HG02943 (cell line): ENCODE data around the gene HCN4.
"Not testable (repeated sequence)": the region's sequence is repeated elsewhere in the genome, so short reads cannot be mapped to it uniquely, and the experiment has no call there.

Experiments used
- ATAC-seq: cut with Tn5 transposase; IDR thresholded peaks from one replicate; pipeline ENCODE4 v1.9.1; 2021; ENCODE audit warnings: mild to moderate bottlenecking, low read depth, moderate library complexity; ENCODE audit not compliant: unreplicated experiment

The HCN4 gene

GRCh38 chr15:73368301-73369136, at the start of gene HCN4:
Gene HCN4, minus strand, starts transcription at chr15:73368958. Its CDS starts 688 bp downstream, at chr15:73368270.
- no peak for ATAC-seq

- no peak for ATAC-seq
Observed at GRCh38 chr15:73414876-73415275, 46.1 kb upstream of the HCN4 start.

DNA sequence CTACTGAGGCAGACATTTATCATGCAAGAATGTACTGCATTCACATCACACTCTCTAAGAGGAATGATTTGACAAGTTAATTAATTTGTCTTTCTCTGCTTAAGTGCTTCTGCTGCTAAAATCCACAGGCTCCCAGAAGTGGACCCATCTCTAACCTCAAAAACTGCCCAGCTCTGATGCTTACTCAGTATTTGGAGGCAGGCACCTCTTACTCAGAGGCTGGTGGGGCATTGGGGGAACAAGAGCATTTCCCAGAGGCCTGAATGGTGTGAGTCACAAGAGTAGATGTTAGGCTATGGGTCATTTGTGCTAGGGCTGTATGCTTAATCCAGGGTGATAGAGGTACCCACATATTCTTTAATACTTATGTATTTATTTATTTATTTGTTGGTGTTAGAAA, 34.4 kb upstream of the HCN4 start:
- ATAC-seq: no peak

DNA sequence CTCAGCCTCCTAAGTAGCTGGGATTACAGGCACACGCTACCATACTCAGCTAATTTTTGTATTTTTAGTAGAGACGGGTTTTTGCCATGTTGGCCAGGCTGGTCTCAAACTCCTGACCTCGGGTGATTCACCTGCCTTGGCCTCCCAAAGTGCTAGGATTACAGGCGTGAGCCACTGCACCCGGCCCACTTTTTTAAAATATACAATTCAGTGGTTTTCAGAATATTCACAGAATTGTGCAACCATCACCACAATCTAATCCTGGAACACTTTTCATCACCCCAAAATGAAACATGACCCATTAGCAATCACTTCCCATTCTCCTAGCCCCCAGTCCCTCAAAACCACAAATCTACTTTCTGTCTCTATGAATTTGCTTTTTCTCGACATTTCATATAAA, 31.5 kb upstream of the HCN4 start:
- not testable (repeated sequence) for ATAC-seq

DNA sequence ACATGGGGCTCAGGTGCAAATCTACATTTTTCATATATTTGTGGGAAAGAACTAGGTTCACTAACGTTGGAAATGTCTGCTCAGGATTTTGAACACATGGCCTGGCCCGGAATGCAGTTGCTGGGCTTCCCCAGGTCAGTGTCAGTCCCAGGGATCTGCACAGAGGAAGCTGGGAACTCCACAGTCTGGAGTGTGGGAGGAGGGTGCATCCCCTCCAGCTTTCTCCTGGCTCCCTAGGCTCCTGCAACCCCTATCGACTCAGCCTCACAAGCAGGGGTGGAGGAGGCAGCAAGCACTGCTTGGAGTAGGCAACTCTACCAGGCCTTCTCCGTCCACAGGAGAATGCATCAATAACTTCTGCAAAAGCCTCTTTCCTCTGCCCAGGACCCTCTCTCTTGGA, 30.1 kb upstream of the HCN4 start:
- no peak for ATAC-seq

DNA sequence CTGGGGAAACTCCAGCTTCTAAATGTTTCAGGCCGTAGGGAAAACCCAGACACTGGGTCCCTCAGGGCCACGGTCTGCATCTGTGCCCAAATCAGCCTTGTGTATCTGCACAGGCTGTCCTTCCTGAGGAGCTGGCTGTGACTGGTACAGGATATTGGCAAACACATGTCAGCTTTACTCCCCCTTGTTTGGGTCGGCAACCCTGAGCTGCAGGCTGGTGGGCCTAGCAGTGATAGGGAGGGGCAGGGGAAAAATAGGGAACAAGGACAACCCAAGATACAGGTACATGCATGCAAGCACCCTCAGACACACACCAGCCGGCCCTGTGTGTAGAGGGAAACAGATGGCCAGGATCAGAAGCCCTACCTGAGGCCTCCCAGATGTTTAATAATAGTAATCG, 28.7 kb upstream of the HCN4 start:
- no peak for ATAC-seq

DNA sequence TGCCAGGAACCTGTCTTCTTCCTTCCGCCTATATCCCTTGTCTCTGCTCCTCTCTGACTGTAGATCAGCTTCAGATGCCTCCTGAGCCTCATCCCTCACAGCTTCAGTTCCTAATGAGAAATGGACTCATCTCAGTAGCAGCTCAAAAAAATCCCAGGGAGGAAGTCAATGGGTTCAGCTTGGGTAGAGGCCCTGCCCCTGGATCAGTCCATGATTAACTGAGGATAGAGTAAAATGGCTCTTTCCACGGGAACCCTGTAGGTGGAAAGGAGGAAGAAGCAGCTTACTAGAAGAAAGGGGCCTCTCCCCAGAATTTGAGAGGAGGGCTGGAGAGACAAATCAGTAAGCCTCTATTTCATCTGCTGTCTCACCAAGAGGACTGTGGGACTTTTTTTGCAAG, 26.9 kb upstream of the HCN4 start:
- ATAC-seq: no peak

- ATAC-seq: no peak
Observed at GRCh38 chr15:73394782-73395181, 26.0 kb upstream of the HCN4 start.

GRCh38 chr15:73393336-73393735, 24.6 kb upstream of the HCN4 start:
- no peak for ATAC-seq

DNA sequence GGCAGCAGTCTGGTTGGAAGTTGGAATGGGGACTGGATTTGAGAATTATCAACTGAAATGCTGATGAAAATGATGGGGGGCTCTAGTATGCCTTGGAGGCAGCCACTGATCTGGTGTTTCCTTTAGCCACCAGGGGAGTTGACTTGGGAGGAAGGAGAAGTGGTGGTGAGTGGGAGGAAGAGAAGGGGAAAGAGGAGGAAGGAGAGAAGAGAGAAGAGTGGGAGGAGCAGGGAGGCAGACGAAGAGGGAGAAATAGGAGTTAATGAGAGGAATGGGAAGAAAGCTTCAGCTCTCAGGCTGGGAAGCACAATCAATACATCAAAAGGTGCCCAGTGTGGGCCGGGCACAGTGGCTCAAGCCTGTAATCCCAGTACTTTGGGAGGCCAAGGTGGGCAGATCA, 23.3 kb upstream of the HCN4 start:
- no peak for ATAC-seq

GRCh38 chr15:73391128-73391872, 22.5 kb upstream of the HCN4 start:
- ATAC-seq: no peak

DNA sequence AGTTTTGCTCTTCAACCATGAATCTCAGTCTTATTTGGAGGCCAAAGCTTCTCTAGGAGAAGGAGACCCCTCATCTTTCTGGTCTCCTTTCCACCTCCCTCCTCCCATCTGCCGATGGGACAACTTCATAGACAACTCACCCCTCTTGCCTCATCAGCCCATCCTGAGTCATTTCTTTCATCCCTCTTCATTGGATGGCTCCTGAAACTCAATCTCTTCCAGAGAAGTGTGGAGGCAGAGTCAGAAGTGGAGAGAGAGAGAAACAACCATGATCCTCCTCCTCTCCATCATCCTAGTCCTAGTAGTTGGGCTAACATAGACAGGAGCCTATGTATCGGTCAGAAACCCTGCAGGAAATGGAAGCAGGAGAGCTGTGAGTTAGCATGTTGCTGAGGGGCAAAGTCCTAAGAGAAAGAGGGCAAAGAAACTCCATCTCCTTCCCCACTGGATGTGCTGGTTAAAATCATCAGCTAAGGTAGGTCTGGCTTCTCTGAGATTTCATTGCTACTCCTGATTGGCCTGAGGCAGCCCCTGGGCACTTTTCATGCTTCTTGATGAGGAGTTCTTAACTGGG, 21.3 kb upstream of the HCN4 start:
- no peak for ATAC-seq

DNA sequence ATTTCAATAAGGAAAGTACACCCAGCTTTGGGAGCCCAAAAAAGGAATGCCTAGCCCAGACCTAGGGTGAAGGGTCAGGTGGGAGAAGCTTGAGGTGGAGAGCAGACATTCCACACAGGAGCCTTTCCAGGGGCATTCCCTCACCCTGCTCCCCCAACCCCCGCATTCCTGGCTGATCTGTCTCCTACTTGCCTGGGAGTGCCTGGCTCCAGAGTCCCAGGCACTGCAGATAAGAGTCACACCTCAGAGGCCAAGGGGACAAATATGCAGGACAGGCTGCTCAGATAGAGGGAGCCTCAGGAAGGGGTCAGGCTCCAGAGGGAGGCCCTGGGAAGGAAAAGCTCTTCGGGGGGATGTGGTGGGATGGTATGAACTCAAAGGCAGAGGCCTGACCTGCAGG, 20.8 kb upstream of the HCN4 start:
- no peak for ATAC-seq

DNA sequence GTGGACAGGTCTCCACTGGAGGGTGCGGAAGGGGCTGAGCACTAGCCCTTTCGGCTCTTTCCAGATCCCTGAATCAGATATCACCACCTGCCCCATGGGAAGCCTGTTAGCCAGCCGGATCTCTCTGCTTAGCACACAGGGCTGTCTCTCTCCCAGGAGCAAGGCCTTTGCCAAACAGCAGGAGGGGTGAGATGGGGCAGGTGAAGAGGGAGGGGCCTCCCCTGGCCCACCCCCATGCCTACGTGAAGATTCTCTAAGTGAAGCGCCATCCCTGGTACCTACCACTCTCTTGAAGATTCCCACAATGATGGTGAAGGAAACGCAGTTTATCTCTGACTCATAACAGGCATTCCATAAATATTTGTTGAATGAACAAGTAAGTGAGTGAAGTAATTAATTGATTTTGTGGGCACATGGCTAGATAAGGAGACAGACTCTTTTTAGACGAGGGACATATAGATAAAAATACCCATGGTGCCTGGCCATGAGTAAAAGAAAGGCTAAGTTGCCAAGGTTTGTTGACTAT, 19.6 kb upstream of the HCN4 start:
- no peak for ATAC-seq

DNA sequence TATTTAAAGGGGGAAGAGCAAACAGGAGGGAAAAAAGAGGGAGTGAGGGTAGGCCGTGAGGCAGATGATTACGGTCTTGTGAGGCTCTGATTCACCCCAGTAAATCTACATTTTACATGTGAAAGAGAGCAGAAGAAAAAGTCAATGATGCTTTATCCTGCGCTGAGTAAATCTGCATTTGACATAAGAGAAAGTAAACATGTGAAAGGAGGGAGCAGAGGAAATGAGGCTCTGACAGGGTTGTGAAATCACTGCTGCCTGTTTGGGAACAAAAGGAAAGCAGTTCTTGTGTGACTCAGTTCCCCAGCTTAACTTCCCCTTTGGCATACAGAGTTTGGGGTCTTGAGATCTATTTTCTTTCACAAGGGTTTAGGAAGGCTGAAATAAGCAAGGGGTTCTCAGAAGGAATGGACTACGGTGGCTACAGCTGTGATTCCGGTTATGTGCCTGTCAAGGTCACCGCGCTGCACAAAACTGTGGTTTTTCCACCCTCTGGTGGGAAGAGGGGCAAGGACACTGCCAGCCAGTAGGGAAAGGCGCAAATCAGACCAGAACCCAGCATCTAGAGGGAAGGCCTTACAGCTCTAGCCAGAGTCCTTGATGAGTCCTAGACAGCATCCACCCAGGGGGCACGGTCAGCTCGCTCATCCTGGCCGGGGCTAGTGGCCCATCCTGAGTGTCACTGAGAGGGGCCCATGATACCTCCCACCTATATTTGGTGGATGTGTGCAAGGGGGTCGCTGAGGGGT, 18.9 kb upstream of the HCN4 start:
- no peak for ATAC-seq

- no peak for ATAC-seq
Observed at GRCh38 chr15:73386886-73387506, 18.2 kb upstream of the HCN4 start.

DNA sequence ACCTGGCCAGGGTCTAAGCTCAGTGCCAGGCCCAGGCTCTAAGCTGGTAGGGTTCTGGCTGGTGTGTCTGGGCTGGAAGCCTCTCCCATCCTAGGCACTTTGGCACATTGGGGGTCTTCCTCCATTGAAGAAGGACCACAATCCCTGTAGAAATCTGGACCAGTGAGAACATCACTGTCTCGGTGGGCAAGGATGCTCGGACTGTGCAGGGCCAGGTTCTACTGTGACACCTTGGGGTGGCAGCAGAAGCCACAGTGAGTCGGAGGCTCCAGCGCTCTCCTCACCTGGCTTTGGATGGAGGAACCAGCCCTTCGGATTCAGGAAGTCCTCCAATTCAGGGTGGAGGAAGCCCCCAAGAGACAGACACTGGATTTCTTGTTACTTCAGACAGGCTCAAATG, 17.5 kb upstream of the HCN4 start:
- no peak for ATAC-seq

GRCh38 chr15:73385205-73385604, 16.4 kb upstream of the HCN4 start:
- ATAC-seq: no peak

- no peak for ATAC-seq
Observed at GRCh38 chr15:73383310-73384189, 14.8 kb upstream of the HCN4 start.
